DMS79 (cell line): ENCODE measurements around the gene GLRB.
"Not testable (repeated sequence)": the region's sequence is repeated elsewhere in the genome, so short reads cannot be mapped to it uniquely, and the experiment has no call there.

Experiments used
- DNase-seq: peaks from one replicate; lab custom pipeline; 2025; lab: John Stamatoyannopoulos, UW

GLRB gene

GRCh38 chr4:157075811-157076577 lies at the start of gene GLRB:
TSS of gene GLRB (plus strand) at chr4:157076150. CDS start at chr4:157078025, 1,875 bp downstream.
- no peak for DNase-seq

GRCh38 chr4:157035471-157035870 lies 40.5 kb upstream of the GLRB start:
- DNase-seq: no peak

- DNase-seq: no peak
Observed at GRCh38 chr4:157040405-157040804, 35.5 kb upstream of the GLRB start.

- no peak for DNase-seq
Observed at GRCh38 chr4:157043131-157043530, 32.8 kb upstream of the GLRB start.

- DNase-seq: no peak
Observed at GRCh38 chr4:157045507-157046127, 30.3 kb upstream of the GLRB start.

GRCh38 chr4:157048248-157048647 lies 27.7 kb upstream of the GLRB start:
- no peak for DNase-seq

GRCh38 chr4:157050561-157050960 lies 25.4 kb upstream of the GLRB start:
- no peak for DNase-seq

- DNase-seq: no peak
Observed at GRCh38 chr4:157052429-157053040, 23.4 kb upstream of the GLRB start.

GRCh38 chr4:157057218-157057617 lies 18.7 kb upstream of the GLRB start:
- DNase-seq: no peak

GRCh38 chr4:157058899-157059298 lies 17.1 kb upstream of the GLRB start:
- DNase-seq: not testable (repeated sequence)

GRCh38 chr4:157072002-157072401 lies 3.9 kb upstream of the GLRB start:
- DNase-seq: no peak

GRCh38 chr4:157075401-157075800 lies 549 bp upstream of the GLRB start:
- DNase-seq: no peak

- DNase-seq: no peak
Observed at GRCh38 chr4:157076578-157076947, 613 bp downstream of the GLRB start.

GRCh38 chr4:157079441-157079840 lies 3.5 kb downstream of the GLRB start:
- no peak for DNase-seq

GRCh38 chr4:157080605-157081004 lies 4.7 kb downstream of the GLRB start:
- DNase-seq: no peak

- no peak for DNase-seq
Observed at GRCh38 chr4:157095716-157096115, 19.8 kb downstream of the GLRB start.

GRCh38 chr4:157096439-157096838 lies 20.5 kb downstream of the GLRB start:
- no peak for DNase-seq

GRCh38 chr4:157099506-157099905 lies 23.6 kb downstream of the GLRB start:
- no peak for DNase-seq

GRCh38 chr4:157104541-157104940 lies 28.6 kb downstream of the GLRB start:
- no peak for DNase-seq

GRCh38 chr4:157114671-157115070 lies 38.7 kb downstream of the GLRB start:
- no peak for DNase-seq

GRCh38 chr4:157115613-157116335 lies 39.8 kb downstream of the GLRB start:
- DNase-seq: no peak

- no peak for DNase-seq
Observed at GRCh38 chr4:157121401-157121800, 45.5 kb downstream of the GLRB start.

GRCh38 chr4:157127571-157127970 lies 51.6 kb downstream of the GLRB start:
- no peak for DNase-seq
